Measurements from ENCODE around the gene CD274. TPM values are rescaled to one million over a fixed set of nuclear protein-coding genes. Genes with fewer than 3 reads are reported as not detected.

Gene CD274
- total RNA-seq, 1 experiment from 2014 or later = 0.62 TPM

DNA sequence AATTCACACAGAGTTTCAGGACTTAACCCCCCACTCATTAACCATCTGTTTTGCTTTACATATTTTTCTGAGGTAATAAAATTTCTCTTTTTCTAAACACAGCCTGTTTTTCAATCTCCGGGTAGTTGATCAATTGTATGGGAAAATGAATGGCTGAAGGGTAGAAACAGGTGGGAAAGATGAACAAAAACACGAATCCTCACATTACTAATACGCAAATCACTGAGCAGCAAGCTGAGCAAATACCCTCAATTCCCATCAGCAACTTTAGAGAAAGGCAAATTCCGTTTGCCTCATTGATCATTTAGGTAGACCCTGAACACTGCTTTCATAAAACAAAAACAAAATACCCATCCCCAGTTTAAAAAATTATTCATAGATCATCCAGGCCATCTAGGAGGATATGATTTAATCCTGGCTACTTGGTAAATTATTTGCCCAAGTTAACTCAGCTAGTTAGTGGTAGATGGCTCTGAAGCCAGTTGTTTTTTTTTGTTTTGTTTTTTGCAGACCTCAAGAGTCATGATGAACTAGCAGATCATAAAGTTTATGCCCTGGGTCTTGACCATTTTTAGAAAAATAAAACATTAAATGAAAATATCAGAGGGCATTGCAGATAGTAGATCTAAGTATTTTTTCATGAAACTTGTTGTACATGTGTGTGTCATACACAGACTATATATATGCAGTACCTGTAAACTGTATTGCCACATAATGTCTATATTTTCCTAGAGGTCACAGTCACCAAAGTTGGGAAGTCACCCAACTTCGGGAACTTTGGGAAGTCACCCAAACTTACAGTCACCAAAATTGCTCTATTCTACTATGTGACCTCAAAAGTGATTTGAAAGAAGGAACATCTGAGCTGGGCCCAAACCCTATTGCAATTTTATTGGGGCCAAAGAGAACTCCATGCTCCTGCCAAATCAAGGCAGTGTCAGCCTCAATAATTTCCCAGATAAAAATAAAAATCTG, 1.6 kb upstream of the CD274 start:
- Histone ChIP-seq H3K9me3 (ENCODE audit: low read depth, low read length, poor library complexity, severe bottlenecking) (no peaks in the 10 kb centered on the region), H3K4me1 (ENCODE audit: insufficient read depth, low read length, poor library complexity, severe bottlenecking) (no peaks in the 10 kb centered on the region), H3K36me3 (ENCODE audit: insufficient read depth, low read length, poor library complexity, severe bottlenecking) (no peaks in the 10 kb centered on the region), H3K27ac (ENCODE audit: low read depth, low read length, poor library complexity, severe bottlenecking) (no peak overlapping the region), H3K27me3 (replicated peaks; ENCODE audit: insufficient read depth, low read depth, low read length, poor library complexity) (no peaks in the 10 kb centered on the region), H3K4me3 (ENCODE audit: low read depth, low read length, poor library complexity, severe bottlenecking) (no peak overlapping the region)
- no TSS peak for BruUV-seq (replicated peaks)
- ChIA-PET POLR2A (ENCODE audit: low non-redundant PET) (no interaction called here), CTCF (interaction anchor here (0.7 kb wide), 1 partner anchor 236 kb away, joined by 3 read pairs; no protein-coding TSS in a partner anchor)
- TF ChIP-seq EZH2 (IDR thresholded peaks at IDR 0.05; ENCODE audit: borderline replicate concordance, low read depth, low read length, poor library complexity, severe bottlenecking) = no peak
- TF ChIP-seq, protein P1, sequence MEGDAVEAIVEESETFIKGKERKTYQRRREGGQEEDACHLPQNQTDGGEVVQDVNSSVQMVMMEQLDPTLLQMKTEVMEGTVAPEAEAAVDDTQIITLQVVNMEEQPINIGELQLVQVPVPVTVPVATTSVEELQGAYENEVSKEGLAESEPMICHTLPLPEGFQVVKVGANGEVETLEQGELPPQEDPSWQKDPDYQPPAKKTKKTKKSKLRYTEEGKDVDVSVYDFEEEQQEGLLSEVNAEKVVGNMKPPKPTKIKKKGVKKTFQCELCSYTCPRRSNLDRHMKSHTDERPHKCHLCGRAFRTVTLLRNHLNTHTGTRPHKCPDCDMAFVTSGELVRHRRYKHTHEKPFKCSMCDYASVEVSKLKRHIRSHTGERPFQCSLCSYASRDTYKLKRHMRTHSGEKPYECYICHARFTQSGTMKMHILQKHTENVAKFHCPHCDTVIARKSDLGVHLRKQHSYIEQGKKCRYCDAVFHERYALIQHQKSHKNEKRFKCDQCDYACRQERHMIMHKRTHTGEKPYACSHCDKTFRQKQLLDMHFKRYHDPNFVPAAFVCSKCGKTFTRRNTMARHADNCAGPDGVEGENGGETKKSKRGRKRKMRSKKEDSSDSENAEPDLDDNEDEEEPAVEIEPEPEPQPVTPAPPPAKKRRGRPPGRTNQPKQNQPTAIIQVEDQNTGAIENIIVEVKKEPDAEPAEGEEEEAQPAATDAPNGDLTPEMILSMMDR (conservative IDR thresholded peaks at IDR 0.05; ENCODE audit: low read depth, low read length) = no peak
- DNase-seq (ENCODE audit: low spot score) = no peak
- intact Hi-C loops (cut with micrococcal nuclease; ENCODE audit: unreplicated experiment) = no loop called here

DNA sequence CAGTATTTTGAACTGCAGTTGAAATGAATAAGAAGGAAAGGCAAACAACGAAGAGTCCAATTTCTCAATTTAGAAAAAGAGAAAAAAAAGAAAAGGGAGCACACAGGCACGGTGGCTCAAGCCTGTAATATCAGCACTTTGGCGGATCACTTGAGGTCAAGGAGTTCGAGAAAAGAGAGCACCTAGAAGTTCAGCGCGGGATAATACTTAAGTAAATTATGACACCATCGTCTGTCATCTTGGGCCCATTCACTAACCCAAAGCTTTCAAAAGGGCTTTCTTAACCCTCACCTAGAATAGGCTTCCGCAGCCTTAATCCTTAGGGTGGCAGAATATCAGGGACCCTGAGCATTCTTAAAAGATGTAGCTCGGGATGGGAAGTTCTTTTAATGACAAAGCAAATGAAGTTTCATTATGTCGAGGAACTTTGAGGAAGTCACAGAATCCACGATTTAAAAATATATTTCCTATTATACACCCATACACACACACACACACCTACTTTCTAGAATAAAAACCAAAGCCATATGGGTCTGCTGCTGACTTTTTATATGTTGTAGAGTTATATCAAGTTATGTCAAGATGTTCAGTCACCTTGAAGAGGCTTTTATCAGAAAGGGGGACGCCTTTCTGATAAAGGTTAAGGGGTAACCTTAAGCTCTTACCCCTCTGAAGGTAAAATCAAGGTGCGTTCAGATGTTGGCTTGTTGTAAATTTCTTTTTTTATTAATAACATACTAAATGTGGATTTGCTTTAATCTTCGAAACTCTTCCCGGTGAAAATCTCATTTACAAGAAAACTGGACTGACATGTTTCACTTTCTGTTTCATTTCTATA, 602 bp upstream of the CD274 start:
- intact Hi-C loops (cut with micrococcal nuclease; ENCODE audit: unreplicated experiment) = loop anchor here (2.0 kb wide), 1 partner anchor 141 kb away; no protein-coding TSS in a partner anchor
- Histone ChIP-seq H3K27me3 (replicated peaks; ENCODE audit: insufficient read depth, low read depth, low read length, poor library complexity) (no peaks in the 10 kb centered on the region), H3K9me3 (ENCODE audit: low read depth, low read length, poor library complexity, severe bottlenecking) (no peaks in the 10 kb centered on the region), H3K4me3 (ENCODE audit: low read depth, low read length, poor library complexity, severe bottlenecking) (peak overlapping the region; percentile 60), H3K27ac (ENCODE audit: low read depth, low read length, poor library complexity, severe bottlenecking) (peak overlapping the region; percentile 49), H3K4me1 (ENCODE audit: insufficient read depth, low read length, poor library complexity, severe bottlenecking) (no peaks in the 10 kb centered on the region), H3K36me3 (ENCODE audit: insufficient read depth, low read length, poor library complexity, severe bottlenecking) (no peaks in the 10 kb centered on the region)
- TF ChIP-seq, protein P1 (conservative IDR thresholded peaks at IDR 0.05; ENCODE audit: low read depth, low read length) = no peak
- TF ChIP-seq EZH2 (IDR thresholded peaks at IDR 0.05; ENCODE audit: borderline replicate concordance, low read depth, low read length, poor library complexity, severe bottlenecking) = no peak
- no TSS peak for BruUV-seq (replicated peaks)
- POLR2A ChIA-PET (ENCODE audit: low non-redundant PET) = no interaction called here
- no peak for DNase-seq (ENCODE audit: low spot score)
- CTCF ChIA-PET = interaction anchor here (0.6 to 1.1 kb wide), 4 partner anchors 21 to 703 kb away, joined by 3 to 8 read pairs (median 3); no protein-coding TSS in a partner anchor

DNA sequence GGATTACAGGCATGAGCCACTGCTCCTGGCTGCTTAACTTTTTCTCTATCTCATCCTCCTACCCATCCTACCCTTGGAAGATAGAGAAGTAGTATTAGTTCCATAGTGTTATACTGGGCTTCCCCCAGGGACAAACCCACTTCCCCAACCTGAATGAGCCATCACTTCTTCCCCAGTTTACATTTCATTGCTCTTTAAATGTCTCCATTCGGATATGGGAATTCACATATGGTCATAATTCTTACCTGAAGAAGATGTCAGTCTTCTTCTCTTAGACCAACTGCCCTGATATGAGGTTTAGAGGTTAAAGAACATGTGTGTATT, 1.9 kb downstream of the CD274 start:
- H3K4me1 ChIP-seq (ENCODE audit: insufficient read depth, low read length, poor library complexity, severe bottlenecking) = no peaks in the 10 kb centered on the region
- no TSS peak for BruUV-seq (replicated peaks)
- DNase-seq (ENCODE audit: low spot score) = no peak
- no peak overlapping the region for H3K27ac ChIP-seq (ENCODE audit: low read depth, low read length, poor library complexity, severe bottlenecking)
- no peaks in the 10 kb centered on the region for H3K36me3 ChIP-seq (ENCODE audit: insufficient read depth, low read length, poor library complexity, severe bottlenecking)
- no peaks in the 10 kb centered on the region for H3K9me3 ChIP-seq (ENCODE audit: low read depth, low read length, poor library complexity, severe bottlenecking)
- intact Hi-C loops (cut with micrococcal nuclease; ENCODE audit: unreplicated experiment) = no loop called here
- POLR2A ChIA-PET (ENCODE audit: low non-redundant PET) = no interaction called here
- H3K27me3 ChIP-seq (replicated peaks; ENCODE audit: insufficient read depth, low read depth, low read length, poor library complexity) = no peaks in the 10 kb centered on the region
- no peak overlapping the region for H3K4me3 ChIP-seq (ENCODE audit: low read depth, low read length, poor library complexity, severe bottlenecking)
- TF ChIP-seq EZH2 (IDR thresholded peaks at IDR 0.05; ENCODE audit: borderline replicate concordance, low read depth, low read length, poor library complexity, severe bottlenecking) = no peak
- TF ChIP-seq, protein P1 (conservative IDR thresholded peaks at IDR 0.05; ENCODE audit: low read depth, low read length) = no peak
- CTCF ChIA-PET = interaction anchor here (0.6 kb wide), 1 partner anchor 59 kb away, joined by 11 read pairs; no protein-coding TSS in a partner anchor

All from A673 (cell line).